Activated naive CD8-positive, alpha-beta T cell treated with anti-CD3 and anti-CD28 coated beads, Interleukin-2, amount 50 U/mL, for 24 hours (primary cell): ENCODE data around the gene THAP6.
"Not testable (repeated sequence)": the region's sequence is repeated elsewhere in the genome, so short reads cannot be mapped to it uniquely, and the experiment has no call there.

ENCODE experiments used
- ATAC-seq: fragments of 150-1000 bp; cut with Tn5 transposase; one replicate; pipeline ENCODE4 v1.10.0; 2021
- DNase-seq: peaks from one replicate; pipeline ENCODE4 v3.0.0; 2021
- H3K27ac Mint-ChIP-seq: one replicate; pipeline ENCODE4 v1.8.0; 2021; ENCODE audit warnings: mild to moderate bottlenecking, mixed read lengths
- H3K27me3 Mint-ChIP-seq: one replicate; pipeline ENCODE4 v1.8.0; 2021; ENCODE audit warnings: mixed read lengths
- H3K36me3 Mint-ChIP-seq: one replicate; pipeline ENCODE4 v1.8.0; 2021; ENCODE audit warnings: low read depth, mixed read lengths
- H3K4me1 Mint-ChIP-seq: one replicate; pipeline ENCODE4 v1.8.0; 2021; ENCODE audit warnings: mixed read lengths
- H3K4me3 Mint-ChIP-seq: one replicate; pipeline ENCODE4 v1.8.0; 2021; ENCODE audit warnings: mild to moderate bottlenecking, moderate library complexity, mixed read lengths
- H3K9me3 Mint-ChIP-seq: one replicate; pipeline ENCODE4 v1.8.0; 2021; ENCODE audit warnings: mixed read lengths

Gene THAP6

DNA sequence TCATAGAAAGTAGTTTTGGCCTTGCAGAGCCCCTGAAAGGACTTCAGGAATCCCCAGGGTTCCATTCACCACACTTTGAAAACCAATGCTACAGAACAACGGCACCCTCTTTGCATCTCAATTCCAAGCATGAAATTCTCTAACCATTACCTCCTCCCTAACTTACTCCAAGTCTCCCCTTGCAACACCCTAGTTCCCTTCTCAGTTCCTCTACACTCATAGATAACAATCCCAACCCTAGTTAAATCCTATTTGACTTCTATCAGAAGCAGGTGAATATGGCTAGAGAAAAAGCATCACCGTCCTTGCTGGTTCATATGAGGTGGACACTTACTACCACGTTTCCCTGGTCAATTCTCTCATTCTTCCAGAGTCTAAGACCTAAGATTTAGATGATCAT is 2.4 kb upstream of the THAP6 start:
- Mint-ChIP-seq H3K4me1 (peaks cover 37% of the 10 kb centered on the region), H3K9me3 (peaks cover 7% of the 10 kb centered on the region), H3K36me3 (peaks cover 26% of the 10 kb centered on the region), H3K27ac (no peak overlapping the region), H3K4me3 (no peak overlapping the region), H3K27me3 (no peaks in the 10 kb centered on the region)
- DNase-seq (no peak), ATAC-seq (no peak)

DNA sequence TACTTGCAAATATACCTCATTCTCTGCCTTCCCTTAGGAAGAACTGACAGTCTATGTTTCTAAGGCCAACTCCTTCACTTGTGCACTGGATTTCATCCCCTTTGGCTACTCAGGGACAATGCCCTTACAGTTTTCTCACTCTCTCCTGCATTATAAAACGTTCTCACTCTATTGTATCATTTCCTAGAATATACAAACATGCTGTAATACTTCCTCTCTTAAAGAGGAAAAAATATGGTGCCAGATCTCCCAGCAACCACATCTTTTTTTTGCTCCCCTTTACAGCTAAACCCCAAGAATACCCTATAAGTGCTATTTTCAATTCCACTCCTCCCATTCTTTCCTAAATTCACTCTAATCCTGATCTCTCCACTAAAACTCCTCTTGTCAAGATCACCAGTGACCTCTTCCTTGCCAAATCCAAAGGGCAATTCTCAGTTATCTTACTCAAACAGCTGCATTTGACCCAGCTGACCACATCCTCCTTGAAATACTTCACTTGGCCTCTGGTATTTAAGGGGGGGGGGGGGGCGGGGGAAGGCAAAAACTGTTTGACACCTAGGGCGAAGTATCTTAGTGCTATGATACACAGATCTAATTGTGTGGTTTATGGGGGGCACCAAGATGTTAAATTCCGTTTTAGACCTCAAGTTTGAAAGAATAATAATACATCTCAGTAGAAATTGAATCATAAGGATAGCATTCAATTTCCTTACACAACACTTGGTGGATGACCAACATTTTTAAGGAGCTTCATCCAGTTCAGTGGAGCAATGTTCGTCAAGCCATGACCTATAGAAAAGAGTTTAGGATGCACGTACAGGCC is 1.7 kb upstream of the THAP6 start:
- Mint-ChIP-seq H3K36me3 (peaks cover 27% of the 10 kb centered on the region), H3K4me3 (no peak overlapping the region), H3K4me1 (peaks cover 42% of the 10 kb centered on the region), H3K27me3 (no peaks in the 10 kb centered on the region), H3K27ac (peak overlapping the region; percentile 74), H3K9me3 (peaks cover 7% of the 10 kb centered on the region)
- ATAC-seq (no peak), DNase-seq (peak; percentile 5)

- Mint-ChIP-seq H3K9me3 (peaks cover 7% of the 10 kb centered on the region), H3K4me3 (no peak overlapping the region), H3K36me3 (peaks cover 33% of the 10 kb centered on the region), H3K27me3 (no peaks in the 10 kb centered on the region), H3K27ac (peak overlapping the region; percentile 95), H3K4me1 (peaks cover 46% of the 10 kb centered on the region)
- no peak for DNase-seq
- no peak for ATAC-seq
Measured at GRCh38 chr4:75513526-75514130, 645 bp upstream of the THAP6 start.

GRCh38 chr4:75514949-75515612 is 808 bp downstream of the THAP6 start:
- Mint-ChIP-seq H3K36me3 (peaks cover 32% of the 10 kb centered on the region), H3K4me1 (peaks cover 38% of the 10 kb centered on the region), H3K27ac (peak overlapping the region; percentile 95), H3K4me3 (no peak overlapping the region), H3K27me3 (no peaks in the 10 kb centered on the region), H3K9me3 (peaks cover 1% of the 10 kb centered on the region)
- ATAC-seq, result no peak
- DNase-seq, result peak; percentile 3

- Mint-ChIP-seq H3K27ac (no peak overlapping the region), H3K27me3 (no peaks in the 10 kb centered on the region), H3K36me3 (peaks cover 34% of the 10 kb centered on the region), H3K9me3 (no peaks in the 10 kb centered on the region), H3K4me3 (no peak overlapping the region), H3K4me1 (peaks cover 33% of the 10 kb centered on the region)
- ATAC-seq (no peak), DNase-seq (no peak)
Measured at GRCh38 chr4:75516144-75516543, 1.9 kb downstream of the THAP6 start.

DNA sequence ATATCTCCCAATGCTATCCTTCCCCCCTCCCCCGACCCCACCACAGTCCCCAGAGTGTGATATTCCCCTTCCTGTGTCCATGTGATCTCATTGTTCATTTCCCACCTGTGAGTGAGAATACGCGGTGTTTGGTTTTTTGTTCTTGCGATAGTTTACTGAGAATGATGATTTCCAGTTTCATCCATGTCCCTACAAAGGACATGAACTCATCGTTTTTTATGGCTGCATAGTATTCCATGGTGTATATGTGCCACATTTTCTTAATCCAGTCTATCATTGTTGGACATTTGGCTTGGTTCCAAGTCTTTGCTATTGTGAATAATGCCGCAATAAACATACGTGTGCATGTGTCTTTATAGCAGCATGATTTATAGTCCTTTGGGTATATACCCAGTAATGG is 5.2 kb downstream of the THAP6 start:
- H3K4me3 Mint-ChIP-seq, ATAC-seq, H3K27ac Mint-ChIP-seq, DNase-seq, H3K27me3 Mint-ChIP-seq, H3K9me3 Mint-ChIP-seq: not testable (repeated sequence)
- Mint-ChIP-seq H3K36me3 (peaks cover 51% of the 10 kb centered on the region), H3K4me1 (peaks cover 33% of the 10 kb centered on the region)

GRCh38 chr4:75525086-75525485 is 10.8 kb downstream of the THAP6 start:
- no peak for DNase-seq
- ATAC-seq, result no peak
- H3K27me3 Mint-ChIP-seq, result no peaks in the 10 kb centered on the region
- peaks cover 1% of the 10 kb centered on the region for H3K9me3 Mint-ChIP-seq
- H3K4me1 Mint-ChIP-seq, result peaks cover 11% of the 10 kb centered on the region
- no peak overlapping the region for H3K4me3 Mint-ChIP-seq
- no peak overlapping the region for H3K27ac Mint-ChIP-seq
- H3K36me3 Mint-ChIP-seq, result peaks cover 63% of the 10 kb centered on the region

DNA sequence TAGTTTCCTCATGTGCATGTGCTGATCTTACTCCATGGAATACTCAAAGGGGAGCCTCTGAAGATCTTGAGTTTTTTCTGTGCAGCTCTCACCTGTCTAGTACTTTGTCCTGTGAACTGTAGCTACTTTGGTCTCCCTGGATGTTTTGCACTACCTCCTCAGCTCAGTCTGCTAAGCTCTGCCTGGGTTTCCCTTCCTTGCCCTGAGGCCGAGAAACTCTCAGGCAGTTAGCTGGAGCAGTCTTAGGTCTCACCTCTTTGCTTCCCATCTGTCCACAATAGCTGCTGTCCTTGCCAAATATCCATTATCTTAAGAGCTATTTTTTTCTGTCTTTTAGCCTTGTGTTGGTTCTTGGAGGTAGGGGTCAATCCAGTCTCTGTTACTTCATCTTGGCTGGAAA is 11.6 kb downstream of the THAP6 start:
- DNase-seq (no peak), ATAC-seq (no peak)
- Mint-ChIP-seq H3K27me3 (no peaks in the 10 kb centered on the region), H3K4me3 (no peak overlapping the region), H3K36me3 (peaks cover 64% of the 10 kb centered on the region), H3K4me1 (peaks cover 7% of the 10 kb centered on the region), H3K27ac (no peak overlapping the region), H3K9me3 (peaks cover 8% of the 10 kb centered on the region)

DNA sequence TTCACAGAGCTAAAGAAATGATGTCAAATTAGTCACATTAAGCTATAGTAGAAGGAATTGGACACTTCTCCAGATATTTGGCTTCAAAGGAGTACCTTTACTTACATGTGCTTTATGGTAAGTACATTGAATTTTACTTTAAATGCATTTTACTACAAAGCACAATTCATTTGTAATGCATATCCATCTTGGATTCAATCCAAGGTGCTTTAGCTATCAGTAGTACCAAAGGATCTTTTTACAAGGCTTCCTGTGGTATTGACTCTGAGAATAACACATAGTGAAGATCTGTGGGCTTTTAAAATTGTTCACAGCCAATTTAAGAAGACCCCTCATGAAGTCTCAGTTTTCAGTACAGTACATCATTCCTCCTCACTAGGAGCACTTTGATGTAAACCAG is 13.2 kb downstream of the THAP6 start:
- H3K27ac Mint-ChIP-seq, result no peak overlapping the region
- H3K27me3 Mint-ChIP-seq, result no peaks in the 10 kb centered on the region
- H3K4me1 Mint-ChIP-seq, result peaks cover 7% of the 10 kb centered on the region
- peaks cover 71% of the 10 kb centered on the region for H3K36me3 Mint-ChIP-seq
- ATAC-seq, result no peak
- H3K4me3 Mint-ChIP-seq, result no peak overlapping the region
- peaks cover 21% of the 10 kb centered on the region for H3K9me3 Mint-ChIP-seq
- DNase-seq, result no peak

- H3K36me3 Mint-ChIP-seq, result peaks cover 73% of the 10 kb centered on the region
- DNase-seq (no peak), ATAC-seq (no peak)
Measured at GRCh38 chr4:75530556-75531322, 16.5 kb downstream of the THAP6 start.

DNA sequence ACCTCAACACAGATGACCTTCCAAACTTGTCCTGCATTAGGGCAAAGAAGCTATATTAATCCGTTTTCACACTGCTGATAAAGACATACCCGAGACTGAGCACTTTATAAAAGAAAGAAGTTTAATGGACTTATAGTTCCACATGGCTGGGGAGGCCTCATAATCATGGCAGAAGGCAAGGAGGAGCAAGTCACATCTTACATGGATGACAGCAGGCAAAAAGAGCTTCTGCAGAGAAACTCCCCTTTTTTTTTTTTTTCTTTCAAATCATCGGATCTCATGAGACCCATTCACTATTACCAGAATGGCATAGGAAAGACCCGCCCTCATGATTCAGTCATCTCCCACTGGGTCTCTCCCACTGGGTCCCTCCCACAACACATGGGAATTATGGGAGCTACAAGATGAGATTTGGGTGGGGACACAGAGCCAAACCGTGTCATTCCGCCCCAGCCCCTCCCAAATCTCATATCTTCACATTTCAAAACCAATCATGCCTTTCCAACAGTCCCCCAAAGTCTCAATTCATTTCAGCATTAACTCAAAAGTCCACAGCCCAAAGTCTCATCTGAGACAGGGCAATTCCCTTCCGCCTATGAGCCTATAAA is 17.4 kb downstream of the THAP6 start:
- not testable (repeated sequence) for H3K4me3 Mint-ChIP-seq, ATAC-seq, H3K27me3 Mint-ChIP-seq, H3K4me1 Mint-ChIP-seq, DNase-seq, H3K27ac Mint-ChIP-seq
- H3K9me3 Mint-ChIP-seq, result peaks cover 29% of the 10 kb centered on the region
- H3K36me3 Mint-ChIP-seq, result peaks cover 71% of the 10 kb centered on the region

More at GRCh38 chr4:75530556-75531322, 16.5 kb downstream of the THAP6 start:
- peaks cover 2% of the 10 kb centered on the region for H3K4me1 Mint-ChIP-seq
- peaks cover 29% of the 10 kb centered on the region for H3K9me3 Mint-ChIP-seq
- H3K4me3 Mint-ChIP-seq, result no peak overlapping the region
- H3K27me3 Mint-ChIP-seq, result no peaks in the 10 kb centered on the region
- H3K27ac Mint-ChIP-seq, result no peak overlapping the region

GRCh38 chr4:75533339-75533887 is 19.1 kb downstream of the THAP6 start:
- DNase-seq, H3K4me3 Mint-ChIP-seq, ATAC-seq, H3K4me1 Mint-ChIP-seq, H3K27me3 Mint-ChIP-seq, H3K27ac Mint-ChIP-seq: not testable (repeated sequence)
- Mint-ChIP-seq H3K36me3 (peaks cover 55% of the 10 kb centered on the region), H3K9me3 (peaks cover 29% of the 10 kb centered on the region)

GRCh38 chr4:75533926-75534325 is 19.7 kb downstream of the THAP6 start:
- H3K27ac Mint-ChIP-seq, H3K4me1 Mint-ChIP-seq, DNase-seq, H3K4me3 Mint-ChIP-seq, H3K27me3 Mint-ChIP-seq, ATAC-seq: not testable (repeated sequence)
- Mint-ChIP-seq H3K9me3 (peaks cover 29% of the 10 kb centered on the region), H3K36me3 (peaks cover 54% of the 10 kb centered on the region)

DNA sequence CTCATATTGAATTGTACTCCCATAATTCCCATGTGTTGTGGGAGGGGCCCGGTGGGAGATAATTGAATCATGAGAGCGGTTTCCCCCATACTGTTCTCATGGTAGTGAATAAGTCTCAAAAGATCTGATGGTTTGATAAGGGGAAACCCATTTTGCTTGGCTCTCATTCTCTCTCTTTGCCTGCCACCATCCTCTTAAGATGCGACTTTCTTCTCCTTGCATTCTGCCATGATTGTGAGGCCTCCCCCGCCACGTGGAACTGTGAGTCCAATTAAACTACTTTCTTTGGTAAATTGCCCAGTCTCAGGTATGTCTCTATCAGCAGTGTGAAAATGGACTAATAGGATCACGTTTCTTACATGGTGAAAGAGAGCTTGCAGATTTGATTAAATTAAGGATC is 23.0 kb downstream of the THAP6 start:
- ATAC-seq, H3K4me1 Mint-ChIP-seq, H3K27ac Mint-ChIP-seq, H3K9me3 Mint-ChIP-seq, H3K27me3 Mint-ChIP-seq, H3K4me3 Mint-ChIP-seq, DNase-seq: not testable (repeated sequence)
- H3K36me3 Mint-ChIP-seq, result peaks cover 26% of the 10 kb centered on the region
